8988T (cell line): Measurements from ENCODE around the gene MCL1.

Source experiments
- DNase-seq: peaks from one replicate; pipeline ENCODE4 v3.0.0; 2011

Gene MCL1

GRCh38 chr1:150555198-150555970 is 24.0 kb downstream of the MCL1 start:
- DNase-seq = no peak

- no peak for DNase-seq
Observed at GRCh38 chr1:150554086-150554452, 25.3 kb downstream of the MCL1 start.

GRCh38 chr1:150553392-150554085 is 25.9 kb downstream of the MCL1 start:
- DNase-seq = no peak

- no peak for DNase-seq
Observed at GRCh38 chr1:150552911-150553289, 26.5 kb downstream of the MCL1 start.

- DNase-seq = peak; percentile 65
Observed at GRCh38 chr1:150552128-150552910, 27.1 kb downstream of the MCL1 start.

GRCh38 chr1:150551784-150552127 is 27.7 kb downstream of the MCL1 start:
- no peak for DNase-seq

GRCh38 chr1:150551051-150551783 is 28.2 kb downstream of the MCL1 start:
- DNase-seq = no peak

GRCh38 chr1:150550222-150551050 is 29.0 kb downstream of the MCL1 start:
- DNase-seq = no peak

- peak; percentile 76 for DNase-seq
Observed at GRCh38 chr1:150549496-150550221, 29.8 kb downstream of the MCL1 start.

GRCh38 chr1:150548632-150549495 is 30.5 kb downstream of the MCL1 start, which contains the start of gene ADAMTSL4:
Gene ADAMTSL4, plus strand, starts transcription at chr1:150549408. Its CDS starts 2,881 bp downstream, at chr1:150552289.
- peak; percentile 82 for DNase-seq

- no peak for DNase-seq
Observed at GRCh38 chr1:150548324-150548631, 31.1 kb downstream of the MCL1 start.

- DNase-seq = no peak
Observed at GRCh38 chr1:150546294-150546937, 33.0 kb downstream of the MCL1 start.

- DNase-seq = no peak
Observed at GRCh38 chr1:150545486-150546032, 33.9 kb downstream of the MCL1 start.

- no peak for DNase-seq
Observed at GRCh38 chr1:150544204-150544603, 35.2 kb downstream of the MCL1 start.

- DNase-seq = no peak
Observed at GRCh38 chr1:150543500-150544143, 35.8 kb downstream of the MCL1 start.

GRCh38 chr1:150537732-150538684 is 41.4 kb downstream of the MCL1 start:
- no peak for DNase-seq

- no peak for DNase-seq
Observed at GRCh38 chr1:150536836-150537731, 42.3 kb downstream of the MCL1 start.
